Pancreas (tissue), 10 donors: ENCODE measurements around the gene MATN4. TPM values are rescaled to one million over a fixed set of nuclear protein-coding genes. Genes with fewer than 3 reads are reported as not detected.
A peak's percentile ranks its signal among the peaks of the same experiment; 100 is the strongest.

Experiments used
- ATAC-seq, 4 donors: fragments of 200-7000 bp; cut with Tn5 transposase; one replicate each; pipeline versions ENCODE4 v1.8.0 to v1.9.1; 2020; ENCODE audit warnings: mild to moderate bottlenecking in 4 of 4, moderate library complexity in 4 of 4
- DNase-seq, 6 donors: peaks; one replicate each; pipeline ENCODE4 v3.0.0-alpha.2; 2020
- FAIRE-seq: peaks from 2 replicates; lab custom pipeline; 2012; peaks lifted over from hg19 to GRCh38; lab: Jason Lieb, UNC
- H3K27ac ChIP-seq, 4 donors: fragments of 200-600 bp; sonication (generic); 1 replicate in 3 of 4; 2 replicates in 1 of 4; pipeline versions ENCODE4 v1.5.0 to v1.8.0; 2020
- H3K27me3 ChIP-seq, 4 donors: fragments of 200-600 bp; one replicate each; pipeline ENCODE4 v1.8.0; 2021
- H3K36me3 ChIP-seq, 3 donors: fragments of 200-600 bp; sonication (generic) in 1 of 3; one replicate each; pipeline versions ENCODE4 v1.5.0 to v1.8.0; 2020 to 2021
- H3K4me1 ChIP-seq, 3 donors: fragments of 200-600 bp; one replicate each; pipeline ENCODE4 v1.8.0; 2021
- H3K4me3 ChIP-seq, 4 donors: fragments of 200-600 bp; sonication (generic) in 2 of 4; one replicate each; pipeline versions ENCODE4 v1.5.0 to v1.8.0; 2020 to 2021
- H3K9me3 ChIP-seq, 4 donors: fragments of 200-600 bp; one replicate each; pipeline ENCODE4 v1.8.0; 2021
- CTCF ChIP-seq, 4 donors: fragments of 200-600 bp; sonication (generic) in 3 of 4; IDR thresholded peaks; one replicate each; pipeline versions ENCODE4 v1.5.0 to v1.8.0; 2021; ENCODE audit warnings: antibody characterized with exemption in 4 of 4
- WGBS, 2 donors: extraction: QIAGEN DNeasy Blood & Tissue Kit; methylation state at CpG; one replicate each; pipeline ENCODE4 v1.1.7; 2013; 5-methylcytosine and 5-hydroxymethylcytosine counted together
- intact Hi-C, 3 donors: fragments of 100-400 bp; cut with DNase I; formaldehyde crosslinking; loops; one replicate each; pipeline versions ENCODE4 v1.11.1 to v1.14.2; 2022
- polyA plus RNA-seq, 2 donors: library from polyadenylated mRNA; stranded (reverse); fragments of 200-250 nt; gene quantifications; one replicate each; pipeline ENCODE4 v1.2.3, GENCODE V29; 2013
- total RNA-seq, 6 donors: library from RNA; stranded (reverse); fragmentation: NEBNext Ultra II Directional in 4 of 6; extraction: Animal tissue kit (Norgen Biotek cat#: 25700) in 4 of 6; gene quantifications; one replicate each; pipeline versions ENCODE4 v1.2.1 to v1.2.4, GENCODE V29; 2021 to 2023
- donor health status: healthy with polysubstance abuse.
- donor health status: DM: no; HTN: no; CAD: no; lungs with moderate emphysema.
- donor health status: DM: no; HTN: no; CAD: no.
- donor health status: control.
- donor health status: control.
- donor health status: Bipolar disorder and iron deficiency.
- donor health status: DM: yes; HTN: yes; CAD: no.
- donor health status: DM: no; HTN: no; CAD: no.
- donor health status: DM: no; HTN: no; CAD: no.
- donor health status: DM: yes; HTN: yes; CAD: no.

MATN4 gene
- total and polyA plus RNA-seq, 8 donors: 0.89 to 6.4 (median 2.3) TPM

GRCh38 chr20:45340951-45341350 lies 32.9 kb upstream of the MATN4 start:
- H3K4me3 ChIP-seq: peak overlapping the region in 2 of 4 donors; percentile 84 to 92
- DNase-seq (no peak), FAIRE-seq (no peak), ATAC-seq (no peak)
- H3K9me3 ChIP-seq: no peaks in the 10 kb centered on the region
- peak overlapping the region; percentile 87 to 98 (median 94) for H3K27ac ChIP-seq
- TF ChIP-seq CTCF (IDR thresholded peaks at IDR 0.05): no peak
- no peaks in the 10 kb centered on the region for H3K36me3 ChIP-seq
- 12 to 16% methylated on average over 1 of the region's 1 CpG for WGBS, 2 donors
- intact Hi-C loops: no loop called here
- H3K4me1 ChIP-seq: peaks cover 59 to 79% (median 77%) of the 10 kb centered on the region in 3 donors
- H3K27me3 ChIP-seq: no peaks in the 10 kb centered on the region

- ATAC-seq (peak; percentile 23 to 60 (median 38)), DNase-seq (peak in 5 of 6 donors; percentile 77 to 89 (median 85)), FAIRE-seq (no peak)
- intact Hi-C loops: no loop called here
- TF ChIP-seq CTCF (IDR thresholded peaks at IDR 0.05): no peak
- 9 to 11% methylated on average over 5 of the region's 5 CpGs for WGBS, 2 donors
- H3K36me3 ChIP-seq: peaks cover 0 to 4% (median 0%) of the 10 kb centered on the region in 3 donors
- no peaks in the 10 kb centered on the region for H3K9me3 ChIP-seq
- H3K4me3 ChIP-seq: peak overlapping the region in 2 of 4 donors; percentile 84 to 92
- peak overlapping the region; percentile 87 to 98 (median 94) for H3K27ac ChIP-seq
- H3K27me3 ChIP-seq: no peaks in the 10 kb centered on the region
- H3K4me1 ChIP-seq: peaks cover 61 to 79% (median 78%) of the 10 kb centered on the region in 3 donors
These were observed 32.2 kb upstream of the MATN4 start for GRCh38 chr20:45340236-45340847.

- FAIRE-seq (no peak), DNase-seq (no peak), ATAC-seq (no peak)
- intact Hi-C loops: no loop called here
- Histone ChIP-seq H3K36me3 (peaks cover 0 to 9% (median 0%) of the 10 kb centered on the region in 3 donors), H3K4me1 (peaks cover 61 to 74% (median 72%) of the 10 kb centered on the region in 3 donors), H3K27ac (peak overlapping the region; percentile 87 to 98 (median 94)), H3K4me3 (no peak overlapping the region), H3K9me3 (no peaks in the 10 kb centered on the region), H3K27me3 (no peaks in the 10 kb centered on the region)
- WGBS, 2 donors: 36 to 50% methylated on average over 2 of the region's 2 CpGs
- no peak for TF ChIP-seq CTCF (IDR thresholded peaks at IDR 0.05)
These were observed 31.7 kb upstream of the MATN4 start for GRCh38 chr20:45339799-45340198.

- DNase-seq: no peak
- FAIRE-seq: no peak
- peak overlapping the region; percentile 87 to 98 (median 94) for H3K27ac ChIP-seq
- no peaks in the 10 kb centered on the region for H3K27me3 ChIP-seq
- peaks cover 0 to 16% (median 0%) of the 10 kb centered on the region in 3 donors for H3K36me3 ChIP-seq
- no peak for TF ChIP-seq CTCF (IDR thresholded peaks at IDR 0.05)
- no peak overlapping the region for H3K4me3 ChIP-seq
- ATAC-seq: no peak
- H3K4me1 ChIP-seq: peaks cover 60 to 69% (median 67%) of the 10 kb centered on the region in 3 donors
- no peaks in the 10 kb centered on the region for H3K9me3 ChIP-seq
- 54 to 58% methylated on average over 6 of the region's 6 CpGs for WGBS, 2 donors
- intact Hi-C loops: no loop called here
These were observed 31.0 kb upstream of the MATN4 start for GRCh38 chr20:45339084-45339483.
